Neutrophil (primary cell): ENCODE measurements around the gene PCYT1A.
"Not testable (repeated sequence)": the region's sequence is repeated elsewhere in the genome, so short reads cannot be mapped to it uniquely, and the experiment has no call there.

Experiments
- H3K27ac ChIP-seq: fragments of 200-600 bp; sonication (generic); 2 replicates; pipeline ENCODE4 v1.5.1; 2016; ENCODE audit warnings: mild to moderate bottlenecking, moderate library complexity
- H3K27me3 ChIP-seq: fragments of 200-600 bp; sonication (generic); 2 replicates; pipeline ENCODE4 v1.6.0; 2016; ENCODE audit warnings: mild to moderate bottlenecking
- H3K36me3 ChIP-seq: fragments of 200-600 bp; sonication (generic); 2 replicates; pipeline ENCODE4 v1.5.1; 2017
- H3K4me1 ChIP-seq, 2 experiments: fragments of 200-600 bp in 1 of 2; sonication (generic) in 1 of 2; 1 replicate in 1 of 2; 2 replicates in 1 of 2; pipeline versions ENCODE4 v1.5.1 to v1.6.1; 2013 to 2016; ENCODE audit warnings: low read depth in 1 of 2, low read length in 1 of 2, mild to moderate bottlenecking in 1 of 2, moderate library complexity in 1 of 2; ENCODE audit not compliant: control insufficient read depth in 1 of 2, insufficient read depth in 1 of 2
- H3K4me3 ChIP-seq, 2 experiments: fragments of 200-600 bp in 1 of 2; sonication (generic) in 1 of 2; 1 replicate in 1 of 2; 2 replicates in 1 of 2; pipeline ENCODE4 v1.5.1; 2013 to 2016; ENCODE audit warnings: low read depth in 1 of 2, low read length in 1 of 2, mild to moderate bottlenecking in 1 of 2, moderate library complexity in 1 of 2
- H3K9me3 ChIP-seq: fragments of 200-600 bp; sonication (generic); 2 replicates; pipeline ENCODE4 v1.5.1; 2016
- CTCF ChIP-seq: fragments of 200-600 bp; sonication (generic); IDR thresholded peaks from 2 replicates; pipeline ENCODE4 v1.5.1; 2016; ENCODE audit warnings: antibody characterized with exemption

Gene PCYT1A

GRCh38 chr3:196186651-196187573 is 100.6 kb downstream of the PCYT1A start:
- no peak overlapping the region for H3K27ac ChIP-seq

DNA sequence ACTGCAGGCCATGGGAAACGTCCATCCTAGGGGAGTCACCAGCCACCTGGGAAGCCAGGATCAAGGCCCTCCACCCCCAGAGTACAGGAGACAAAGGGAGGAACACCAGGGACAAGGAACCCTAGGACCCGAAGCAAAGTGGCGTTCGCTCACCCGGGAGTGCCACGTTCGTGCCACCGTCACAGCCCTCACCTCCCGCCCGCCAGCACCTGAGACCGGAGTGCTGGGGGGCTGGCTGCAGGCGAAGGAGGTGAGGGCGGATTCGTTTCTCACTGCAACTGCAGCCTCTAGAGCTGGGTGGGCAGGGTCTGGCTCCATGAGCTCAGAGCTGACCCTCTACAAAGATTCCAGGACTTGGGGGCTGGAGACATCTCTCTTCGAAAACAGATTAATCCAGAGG is 102.6 kb downstream of the PCYT1A start:
- Histone ChIP-seq H3K4me1 (peaks cover 11 to 14% of the 10 kb centered on the region in 2 experiments), H3K9me3 (no peaks in the 10 kb centered on the region), H3K36me3 (no peaks in the 10 kb centered on the region), H3K4me3 (no peak overlapping the region), H3K27me3 (no peaks in the 10 kb centered on the region), H3K27ac (no peak overlapping the region)
- TF ChIP-seq CTCF, result no peak

More at GRCh38 chr3:196186651-196187573, 100.6 kb downstream of the PCYT1A start:
- TF ChIP-seq CTCF, result no peak
- Histone ChIP-seq H3K36me3 (no peaks in the 10 kb centered on the region), H3K4me3 (peak overlapping the region in 1 of 2 experiments; percentile 1), H3K27me3 (no peaks in the 10 kb centered on the region), H3K4me1 (peaks cover 18 to 20% of the 10 kb centered on the region in 2 experiments), H3K9me3 (no peaks in the 10 kb centered on the region)

GRCh38 chr3:196184169-196184432 is 103.4 kb downstream of the PCYT1A start:
- not testable (repeated sequence) for H3K27me3 ChIP-seq, H3K36me3 ChIP-seq, H3K9me3 ChIP-seq, H3K4me3 ChIP-seq, H3K27ac ChIP-seq
- H3K4me1 ChIP-seq, result peaks cover 18 to 22% of the 10 kb centered on the region in 2 experiments

- H3K4me1 ChIP-seq, result peaks cover 11 to 14% of the 10 kb centered on the region in 2 experiments
- no peaks in the 10 kb centered on the region for H3K36me3 ChIP-seq
- H3K27ac ChIP-seq, result no peak overlapping the region
- no peak overlapping the region for H3K4me3 ChIP-seq
- H3K9me3 ChIP-seq, result no peaks in the 10 kb centered on the region
- no peak for TF ChIP-seq CTCF
- H3K27me3 ChIP-seq, result no peaks in the 10 kb centered on the region
These were observed 106.4 kb downstream of the PCYT1A start for GRCh38 chr3:196181127-196181546.

GRCh38 chr3:196180346-196180745 is 107.2 kb downstream of the PCYT1A start:
- H3K4me3 ChIP-seq, result peak overlapping the region; percentile 35 to 39
- H3K9me3 ChIP-seq, result no peaks in the 10 kb centered on the region
- H3K4me1 ChIP-seq, result peaks cover 11 to 14% of the 10 kb centered on the region in 2 experiments
- no peaks in the 10 kb centered on the region for H3K36me3 ChIP-seq
- H3K27ac ChIP-seq, result no peak overlapping the region
- TF ChIP-seq CTCF, result no peak
- no peaks in the 10 kb centered on the region for H3K27me3 ChIP-seq
